GM19452 (cell line): ENCODE results near the gene NTHL1.

Experiments used
- ATAC-seq: cut with Tn5 transposase; IDR thresholded peaks from one replicate; pipeline ENCODE4 v1.9.1; 2021; ENCODE audit not compliant: unreplicated experiment

The NTHL1 gene

DNA sequence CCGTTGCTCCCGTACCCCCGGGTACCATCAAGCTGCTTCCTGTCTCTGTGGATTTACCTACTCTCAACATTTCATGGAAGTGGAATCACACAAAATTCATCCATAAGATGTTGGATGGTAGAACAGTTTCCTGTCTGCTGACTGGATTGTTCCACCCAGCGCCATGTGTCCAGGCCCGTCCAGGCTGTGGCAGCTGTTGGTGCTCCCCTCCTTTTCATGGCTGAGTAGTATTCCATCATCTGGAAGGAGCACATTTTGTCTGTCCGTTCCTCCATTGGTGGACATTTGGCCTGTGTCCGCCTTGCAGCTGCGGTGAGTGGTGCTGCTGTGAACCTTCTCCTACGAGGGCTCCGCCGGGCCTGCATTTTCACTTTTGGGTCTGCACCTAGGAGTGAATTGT, 18.5 kb upstream of the NTHL1 start:
- ATAC-seq, result no peak

DNA sequence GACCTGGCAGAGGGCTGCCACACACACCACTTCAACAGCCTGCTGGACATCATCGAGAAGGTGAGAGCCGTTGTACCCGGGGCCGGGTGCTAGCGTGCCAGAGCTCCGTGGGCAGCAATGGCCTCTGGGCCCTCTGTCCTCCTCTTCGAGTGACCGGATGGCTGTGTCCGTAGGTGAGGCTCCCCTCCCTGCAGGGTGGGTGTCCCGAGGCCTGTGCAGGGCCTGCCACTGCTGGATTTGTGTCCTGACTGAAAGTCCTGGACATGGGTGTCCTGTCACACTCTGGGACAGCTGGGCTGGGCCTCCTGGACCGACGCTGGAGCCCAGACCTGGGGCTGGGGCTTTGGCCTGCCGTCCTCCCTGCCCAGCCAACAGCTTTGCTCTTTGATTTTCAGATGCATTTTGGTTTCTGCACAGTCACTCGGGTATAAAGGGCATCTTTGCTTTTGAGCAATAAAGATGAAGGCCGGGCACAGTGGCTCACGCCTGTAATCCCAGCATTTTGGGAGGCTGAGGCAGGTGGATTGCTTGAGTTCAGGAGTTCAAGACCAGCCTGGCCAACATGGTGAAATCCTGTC, 16.8 kb upstream of the NTHL1 start:
- ATAC-seq, result no peak

DNA sequence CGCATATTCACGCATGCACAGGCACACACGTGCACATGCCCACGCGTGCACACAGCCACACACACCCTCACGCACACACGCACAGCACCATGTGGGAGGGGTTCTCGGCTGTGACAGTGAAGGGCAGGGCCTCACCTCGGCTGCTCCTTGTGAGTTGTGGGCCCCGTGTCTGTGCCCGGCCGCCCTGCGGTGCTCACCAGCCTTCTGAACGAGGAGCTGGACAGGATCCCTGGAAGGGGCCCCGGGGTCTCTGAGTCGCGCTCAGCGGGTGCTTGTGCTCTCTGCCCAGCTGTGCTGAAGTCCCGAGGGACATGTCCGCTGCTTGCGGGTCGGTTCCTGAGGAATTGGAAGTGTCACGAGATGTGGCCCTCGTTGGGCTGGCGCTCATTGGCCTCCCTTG, 16.2 kb upstream of the NTHL1 start:
- ATAC-seq, result no peak

DNA sequence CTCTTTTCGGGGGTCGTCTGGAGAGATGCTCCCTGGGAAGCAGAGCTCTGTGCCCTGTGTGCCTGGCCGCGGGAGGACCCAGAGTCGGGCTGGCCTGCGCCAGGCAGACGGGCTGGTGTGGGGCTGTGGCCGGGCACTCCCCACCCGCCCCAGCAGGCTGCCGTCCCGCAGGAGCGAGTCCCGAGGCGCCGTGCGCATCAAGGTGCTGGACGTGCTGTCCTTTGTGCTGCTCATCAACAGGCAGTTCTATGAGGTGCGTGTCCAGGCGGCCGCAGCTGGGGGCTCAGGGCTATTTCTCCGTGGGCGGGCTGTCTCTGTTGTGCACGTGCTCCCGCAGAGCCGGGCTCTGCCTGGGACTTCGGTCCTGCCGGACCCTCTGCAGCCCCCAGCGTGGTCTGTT, 15.2 kb upstream of the NTHL1 start:
- no peak for ATAC-seq

DNA sequence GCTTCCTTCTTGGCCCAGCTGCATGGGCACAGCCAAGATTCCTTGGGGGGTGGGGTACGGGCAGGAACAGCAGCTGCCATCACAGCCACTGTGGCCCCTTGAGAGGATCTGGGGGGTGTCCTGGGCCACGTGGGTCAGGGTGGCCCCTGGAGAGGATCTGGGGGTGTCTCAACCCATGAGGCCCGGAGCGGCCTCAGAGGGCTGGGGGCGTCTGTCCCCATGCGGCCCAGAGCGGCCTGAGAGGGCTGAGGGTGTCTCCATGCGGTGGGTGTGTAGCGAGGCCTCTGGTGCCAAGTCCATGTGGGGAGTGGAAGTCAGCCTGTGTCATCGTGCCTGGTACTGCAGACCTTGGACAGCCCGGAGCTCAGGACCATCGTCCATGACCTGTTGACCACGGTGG, 13.9 kb upstream of the NTHL1 start:
- ATAC-seq, result no peak

DNA sequence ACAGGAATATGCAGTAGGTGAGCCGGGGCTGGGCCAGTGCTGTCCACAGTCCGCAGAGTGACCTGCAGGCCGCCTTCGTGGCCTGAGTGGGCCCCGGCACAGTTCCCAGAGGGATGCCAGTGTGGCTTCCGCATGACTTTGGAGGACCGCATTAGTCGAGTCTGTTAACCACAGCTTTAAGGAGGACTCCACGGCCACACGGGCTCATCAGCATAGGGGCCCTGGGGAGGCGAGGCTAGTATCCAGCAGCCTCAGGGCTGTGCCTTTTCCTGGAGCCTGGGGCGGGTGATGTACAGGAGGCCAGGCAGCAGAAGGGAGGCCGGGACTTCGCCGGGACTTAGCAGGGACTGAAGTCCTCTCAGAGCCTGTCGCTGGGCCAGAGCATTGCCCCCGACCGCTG, 13.4 kb upstream of the NTHL1 start:
- ATAC-seq, result no peak

DNA sequence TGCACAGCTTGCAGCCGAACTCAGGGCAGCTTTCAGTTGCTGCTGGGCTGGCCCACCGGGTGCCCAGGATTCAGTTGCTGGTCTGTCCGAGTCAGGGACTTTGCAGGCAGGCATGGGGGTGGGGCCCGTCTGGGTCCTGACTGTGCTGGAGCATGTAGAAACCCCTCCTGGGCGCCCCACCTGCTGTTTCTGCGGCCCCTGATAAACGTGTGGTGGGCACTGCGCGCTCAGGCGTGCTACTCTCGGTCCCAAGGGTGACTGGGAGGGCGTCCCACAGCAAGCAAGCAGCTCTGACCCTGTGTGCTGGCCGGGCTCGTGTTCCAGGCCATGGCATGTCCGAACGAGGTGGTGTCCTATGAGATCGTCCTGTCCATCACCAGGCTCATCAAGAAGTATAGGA, 12.7 kb upstream of the NTHL1 start:
- no peak for ATAC-seq

DNA sequence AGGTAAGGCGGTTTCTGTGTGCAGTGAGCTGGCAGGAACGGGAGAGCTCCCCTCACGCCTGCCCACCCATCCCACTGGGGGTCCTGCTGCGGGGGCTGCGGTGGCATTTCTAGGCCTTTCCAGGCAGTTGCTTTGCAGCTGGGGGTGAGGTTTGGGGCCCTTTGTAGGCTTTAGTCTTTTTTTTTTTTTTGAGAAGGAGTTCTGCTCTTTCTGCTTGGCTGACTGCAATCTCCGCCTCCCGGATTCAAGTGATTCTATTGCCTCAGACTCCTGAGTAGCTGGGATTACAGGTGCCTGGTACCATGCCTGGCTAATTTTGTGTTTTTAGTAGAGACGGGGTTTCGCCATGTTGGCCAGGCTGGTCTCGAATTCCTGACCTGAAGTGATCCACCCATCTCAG, 11.2 kb upstream of the NTHL1 start:
- ATAC-seq, result no peak

DNA sequence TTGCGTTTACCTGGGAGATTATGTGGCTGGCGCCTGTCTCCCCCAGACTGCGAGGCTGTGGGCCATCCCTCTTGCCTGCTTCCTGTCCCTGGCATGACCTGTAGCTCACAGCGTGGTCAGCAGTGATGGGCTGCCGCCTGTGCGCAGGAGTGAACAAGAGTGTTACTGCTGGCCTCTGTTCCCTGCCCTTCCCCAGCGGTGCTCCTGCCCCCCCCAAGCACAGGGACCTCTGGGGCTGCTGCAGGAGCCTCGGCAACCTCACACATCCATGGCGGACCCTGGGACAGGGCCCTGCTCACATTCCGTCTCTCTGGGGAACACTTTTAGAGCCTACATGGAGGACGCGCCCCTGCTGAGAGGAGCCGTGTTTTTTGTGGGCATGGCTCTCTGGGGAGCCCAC, 10.8 kb upstream of the NTHL1 start:
- ATAC-seq, result no peak

DNA sequence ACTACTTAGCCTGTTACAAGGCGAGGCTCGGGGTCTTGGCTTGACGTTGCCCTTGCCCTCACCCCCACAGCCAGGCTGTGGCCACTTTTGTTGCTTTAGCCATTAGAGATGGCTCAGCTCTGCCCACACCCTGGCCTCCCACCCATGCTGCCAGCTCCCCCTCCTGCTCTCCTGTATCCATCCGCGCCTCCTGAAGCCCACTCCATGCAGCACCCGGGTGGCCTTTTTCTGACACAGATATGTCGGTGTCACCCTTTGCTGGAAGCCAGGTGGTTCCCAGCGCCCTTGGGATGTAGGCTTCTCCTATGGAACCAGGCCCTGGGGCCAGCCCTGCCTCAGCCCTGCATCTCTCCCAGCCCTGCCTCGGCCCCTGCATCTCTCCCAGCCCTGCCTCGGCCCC, 9.8 kb upstream of the NTHL1 start:
- ATAC-seq, result no peak

DNA sequence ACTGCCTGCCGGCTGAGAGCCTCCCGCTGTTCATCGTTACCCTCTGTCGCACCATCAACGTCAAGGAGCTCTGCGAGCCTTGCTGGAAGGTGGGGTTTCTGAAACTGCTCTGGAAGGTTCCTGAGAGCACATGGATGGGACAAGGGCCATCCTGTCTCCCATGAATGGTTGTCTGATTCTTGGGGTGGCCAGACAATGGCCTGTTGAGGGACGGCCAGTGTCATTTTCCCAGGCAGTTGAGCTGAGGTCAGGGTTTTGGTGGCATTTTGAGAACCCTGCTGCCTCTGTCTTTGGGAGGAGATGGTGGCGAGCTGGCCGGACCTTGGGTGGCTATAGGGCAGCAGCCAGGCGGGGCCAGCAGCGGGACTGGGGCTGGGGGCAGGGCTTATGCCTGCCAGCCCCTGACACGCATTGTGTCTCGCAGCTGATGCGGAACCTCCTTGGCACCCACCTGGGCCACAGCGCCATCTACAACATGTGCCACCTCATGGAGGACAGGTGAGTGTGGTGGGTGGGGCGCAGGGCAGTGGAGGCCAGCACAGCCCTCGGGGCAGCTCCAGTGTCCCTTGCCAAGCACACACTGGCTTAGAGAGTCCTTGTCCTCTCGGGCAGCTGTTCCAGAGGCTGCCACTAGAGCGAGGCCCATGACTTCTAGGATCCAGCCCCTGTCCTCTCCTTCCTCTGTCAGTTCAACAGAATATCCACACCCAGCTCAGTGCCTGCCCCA, 9.2 kb upstream of the NTHL1 start:
- ATAC-seq, result no peak

DNA sequence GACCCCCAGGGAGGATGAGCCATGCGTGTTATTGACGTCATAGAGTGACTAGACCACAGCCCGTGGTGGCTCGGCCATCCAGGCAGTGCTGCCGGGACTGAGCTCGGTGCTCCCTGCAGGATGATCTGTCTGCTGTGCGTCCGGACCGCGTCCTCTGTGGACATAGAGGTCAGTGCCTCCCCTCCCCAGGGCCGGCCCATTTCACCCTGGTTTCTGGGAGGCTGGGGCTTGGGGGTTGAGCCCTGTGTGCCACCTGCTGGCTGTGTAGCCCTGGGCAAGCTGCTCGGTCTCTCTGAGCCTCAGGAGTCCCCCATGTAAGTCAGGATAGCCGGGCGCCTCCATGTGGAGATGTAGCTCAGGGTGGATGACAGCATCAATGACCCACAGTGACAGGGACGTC, 8.4 kb upstream of the NTHL1 start:
- ATAC-seq, result no peak

DNA sequence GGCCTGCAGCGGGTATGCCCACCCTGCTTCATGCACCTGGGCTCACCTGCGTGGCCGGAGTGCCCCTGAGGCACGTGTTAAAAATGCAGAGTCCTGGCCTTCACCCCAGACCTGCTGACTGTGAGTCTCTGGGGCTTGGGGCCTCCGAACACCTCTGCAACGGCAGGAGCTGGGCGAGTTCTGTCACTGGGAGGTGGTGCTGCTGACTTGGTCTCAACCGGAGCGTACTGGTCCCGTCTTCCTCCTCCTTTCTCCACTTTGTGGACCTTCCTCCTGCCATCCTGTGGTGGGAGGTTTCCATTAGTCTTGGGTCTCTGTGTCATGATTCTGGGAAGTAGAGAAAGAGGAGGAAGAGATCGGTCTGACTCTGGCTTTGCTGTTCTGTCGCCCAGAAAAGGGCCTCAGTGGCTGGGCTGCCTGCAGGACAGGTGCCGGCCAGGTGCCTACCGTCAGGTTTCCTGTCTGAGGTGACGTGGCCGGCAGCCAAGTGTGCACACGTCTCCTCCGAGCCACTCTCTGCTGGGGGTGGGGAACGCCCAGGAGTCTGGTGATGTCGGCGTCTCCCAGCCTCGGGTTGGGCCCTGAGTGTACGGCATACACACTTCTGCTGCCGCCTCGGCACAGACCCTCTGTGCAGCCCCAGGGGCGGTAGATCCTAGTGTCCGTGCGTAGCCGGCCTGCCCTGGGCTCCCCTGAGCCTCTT, 7.1 kb upstream of the NTHL1 start:
- no peak for ATAC-seq

DNA sequence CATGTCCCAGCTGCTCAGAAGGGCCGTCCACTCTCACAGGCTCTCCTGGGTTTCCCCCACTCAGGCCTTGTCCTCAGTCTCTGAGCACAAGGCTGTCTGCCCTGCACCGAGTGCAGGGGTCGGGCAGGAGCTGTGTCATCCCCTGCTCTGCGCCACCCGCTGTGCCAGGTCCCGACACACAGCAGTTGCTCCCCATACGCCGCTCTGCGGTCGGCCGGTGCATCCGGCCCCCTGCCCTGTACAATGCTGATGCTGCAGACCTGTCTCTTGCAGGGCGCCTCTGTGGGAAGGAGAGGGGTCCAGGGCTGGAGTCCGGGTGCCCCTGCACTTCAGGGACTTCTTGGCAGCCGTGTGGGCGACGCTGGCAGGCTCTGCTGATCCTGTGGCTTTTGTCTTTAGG, 6.3 kb upstream of the NTHL1 start:
- no peak for ATAC-seq

DNA sequence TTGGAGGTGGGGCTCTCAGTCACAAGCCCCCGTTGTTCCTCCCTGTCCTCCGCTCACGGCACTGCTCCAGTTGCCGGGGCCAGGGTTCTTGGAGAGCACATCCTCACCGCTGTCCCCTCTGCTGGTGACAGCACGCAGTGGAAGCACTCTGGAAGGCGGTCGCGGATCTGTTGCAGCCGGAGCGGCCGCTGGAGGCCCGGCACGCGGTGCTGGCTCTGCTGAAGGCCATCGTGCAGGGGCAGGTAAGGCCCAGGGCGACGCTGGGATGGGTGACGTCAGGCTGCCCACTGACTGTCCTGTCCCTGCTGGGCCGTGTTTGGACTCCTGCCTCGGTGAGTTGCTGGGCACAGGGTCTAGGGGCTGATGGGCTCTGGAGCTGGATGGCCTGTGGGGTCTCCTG, 5.6 kb upstream of the NTHL1 start:
- ATAC-seq, result no peak

DNA sequence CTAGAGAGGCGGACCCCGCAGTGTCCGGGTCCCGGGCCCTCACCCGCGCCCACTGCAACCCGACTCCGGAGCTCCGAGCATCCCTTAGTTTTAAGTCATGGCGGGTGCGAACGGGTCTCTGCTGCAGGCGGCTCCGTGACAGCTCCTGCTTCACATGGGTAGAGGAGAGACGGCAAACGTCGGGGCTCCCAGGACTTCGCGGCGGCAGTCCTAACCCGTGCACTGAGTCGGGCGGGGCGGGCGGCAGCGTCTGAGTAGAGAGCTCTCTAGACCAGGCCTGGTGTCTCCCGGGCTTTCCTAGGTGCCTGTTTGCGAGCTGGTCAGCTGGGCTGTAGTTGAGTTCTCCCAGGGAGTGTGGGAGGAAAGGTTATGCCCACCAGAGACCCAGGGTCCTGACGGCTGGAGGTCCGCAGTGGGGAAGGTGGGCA, 496 bp upstream of the NTHL1 start:
- ATAC-seq, result no peak

DNA sequence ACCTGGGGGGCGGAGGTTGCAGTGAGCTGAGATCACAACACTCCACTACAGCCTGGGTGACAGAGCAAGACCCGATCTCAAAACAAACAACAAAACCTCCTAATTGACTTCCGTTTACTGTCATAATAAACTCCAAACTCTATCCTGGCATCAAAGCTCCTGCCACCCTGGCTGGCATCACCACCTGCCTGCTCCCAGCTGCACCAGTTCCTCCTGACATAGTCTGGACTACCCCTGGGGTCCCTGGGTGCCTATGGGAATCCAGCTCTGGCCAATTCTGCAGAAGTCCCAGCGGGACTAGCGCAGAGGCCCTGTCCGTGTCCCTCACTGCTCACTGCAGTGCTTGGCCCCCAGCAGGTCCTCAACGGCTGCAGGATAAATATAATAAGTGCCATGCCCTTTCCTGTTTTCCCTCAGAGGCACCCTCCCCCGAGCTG, 723 bp downstream of the NTHL1 start:
- no peak for ATAC-seq

DNA sequence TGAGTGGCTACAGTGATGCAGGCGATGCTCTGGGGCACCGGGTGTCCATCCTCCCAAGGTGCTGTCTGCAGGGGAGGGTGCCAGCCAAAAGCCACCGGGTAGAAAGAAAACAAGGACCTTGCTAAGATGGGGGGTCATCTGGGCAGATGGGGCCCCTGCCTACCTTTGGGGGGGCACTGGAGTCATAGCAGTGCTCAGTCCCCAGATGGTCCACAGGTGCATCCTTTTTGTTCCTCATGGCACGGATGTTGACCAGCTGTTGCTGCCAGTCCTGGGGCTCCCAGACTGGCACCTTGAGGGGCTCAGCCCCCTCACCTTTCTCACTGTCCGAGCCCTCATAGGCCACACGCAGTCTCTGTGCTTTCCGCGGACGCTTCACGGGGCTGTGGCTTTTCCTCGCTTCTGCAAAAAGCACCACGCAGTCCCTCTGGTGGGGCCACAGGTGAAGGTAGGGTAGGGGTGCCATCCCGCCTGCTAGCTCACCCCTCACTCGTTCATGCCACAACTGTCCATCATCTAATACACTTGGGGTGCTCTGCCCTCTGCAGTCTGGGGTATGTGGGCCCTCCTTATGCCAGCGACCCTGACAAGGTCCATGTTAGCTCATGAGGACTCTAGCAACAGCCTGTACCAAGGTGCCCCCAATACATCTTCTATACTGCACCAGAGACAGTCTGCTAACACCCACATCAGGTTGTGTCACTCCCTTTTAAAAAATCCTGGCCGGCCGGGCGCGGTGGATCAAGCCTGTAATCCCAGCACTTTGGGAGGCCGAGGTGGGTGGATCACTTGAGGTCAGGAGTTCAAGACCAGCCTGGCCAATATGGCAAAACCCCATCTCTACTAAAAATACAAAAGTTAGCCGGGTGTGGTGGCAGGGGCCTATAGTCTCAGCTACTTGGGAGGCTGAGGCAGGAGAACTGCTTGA, 1.4 kb downstream of the NTHL1 start:
- no peak for ATAC-seq

DNA sequence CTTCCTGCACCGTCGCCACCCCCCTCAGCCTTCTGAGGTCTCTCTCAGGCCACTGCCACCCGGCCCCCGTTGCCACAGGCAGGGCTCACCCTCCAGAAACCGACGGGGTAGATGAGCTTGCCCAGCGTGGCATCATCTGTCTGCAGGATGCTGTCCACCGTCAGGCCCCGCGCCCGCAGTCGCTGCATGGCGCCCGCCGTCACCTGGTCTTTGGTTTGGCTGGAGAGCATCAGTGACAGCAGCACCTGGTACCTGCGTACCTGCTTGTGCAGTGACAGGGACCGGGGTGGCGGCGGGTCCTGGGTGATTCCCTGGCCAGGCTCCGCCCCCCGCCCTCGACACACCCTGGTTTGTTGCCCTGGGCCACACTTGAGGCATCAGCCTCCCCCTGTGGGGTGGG, 3.1 kb downstream of the NTHL1 start:
- ATAC-seq, result no peak

DNA sequence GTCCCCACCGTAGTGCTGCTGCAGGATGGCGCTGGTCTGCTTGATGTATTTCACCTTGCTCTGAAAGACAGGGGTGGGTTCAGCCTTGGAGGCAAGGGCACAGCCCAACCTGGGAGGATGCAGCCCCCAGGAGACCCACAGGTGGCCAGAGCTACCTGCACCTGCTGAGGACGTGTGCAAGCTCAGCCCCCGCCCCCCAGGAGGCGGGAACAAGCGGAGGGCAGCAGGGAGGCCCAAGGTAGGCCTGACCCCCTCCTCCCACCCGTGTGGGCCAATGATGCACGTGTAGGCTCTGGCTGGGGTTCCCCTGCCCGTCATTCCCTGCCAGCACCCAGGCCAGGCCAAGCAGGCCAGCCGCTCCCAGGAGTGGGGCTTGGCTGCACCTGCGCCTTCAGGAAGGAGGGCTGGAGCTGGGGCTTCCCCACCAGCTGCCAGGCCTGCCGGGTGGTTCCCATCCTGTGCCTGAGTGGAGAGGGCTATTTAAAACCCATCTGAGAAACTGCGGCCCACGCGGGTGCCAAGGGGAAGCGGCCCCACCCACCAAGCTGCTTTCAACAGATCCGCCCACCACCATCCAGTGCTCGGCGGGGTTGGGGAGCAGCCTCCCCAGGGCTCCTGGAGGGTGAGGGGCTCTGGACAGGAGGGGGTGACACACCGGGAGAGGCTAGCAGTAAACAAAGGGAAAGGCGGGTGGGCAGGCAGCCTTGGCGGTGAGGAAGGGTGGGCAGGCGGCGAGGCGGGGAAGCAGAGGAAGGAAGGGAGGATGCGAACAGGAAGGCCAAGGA, 3.8 kb downstream of the NTHL1 start:
- ATAC-seq, result no peak
